K562 (cell line): ENCODE results near the gene HOXC5. TPM values are rescaled to one million over a fixed set of nuclear protein-coding genes. Genes with fewer than 3 reads are reported as not detected.

Experiments used
- CBX8 ChIP-seq: fragments of 200-600 bp; sonication (generic); IDR thresholded peaks from 2 replicates; pipeline ENCODE4 v1.6.1; 2012; ENCODE audit warnings: borderline replicate concordance, mixed run types, low read depth, mild to moderate bottlenecking, moderate library complexity, mixed read lengths, low read length, control low read depth, inconsistent platforms; ENCODE audit not compliant: poor library complexity, severe bottlenecking; ENCODE audit errors: extremely low read depth
- CEBPB ChIP-seq: fragments of 450-650 bp; IDR thresholded peaks from 2 replicates; pipeline ENCODE4 v1.6.1; 2016; ENCODE audit warnings: missing genetic modification characterization, missing compliant biosample characterization
- CREB1 ChIP-seq, 2 experiments: sonication (generic) in 1 of 2; formaldehyde crosslinking in 1 of 2; IDR thresholded peaks; 2 replicates each; pipeline versions ENCODE4 v1.6.1 to v1.8.0; 2012 to 2022; ENCODE audit warnings: inconsistent platforms in 1 of 2, mild to moderate bottlenecking in 1 of 2, missing genetic modification reagents in 1 of 2, moderate library complexity in 1 of 2
- ETV6 ChIP-seq, 3 experiments: fragments of 150-350 bp in 1 of 3; sonication (generic) in 1 of 3; formaldehyde crosslinking in 1 of 3; IDR thresholded peaks; 2 replicates each; pipeline versions ENCODE4 v1.6.1 to v1.8.0; 2014 to 2022; ENCODE audit warnings: borderline replicate concordance in 2 of 3, low read depth in 2 of 3, antibody characterized with exemption in 1 of 3, low read length in 1 of 3, mild to moderate bottlenecking in 1 of 3, missing genetic modification reagents in 1 of 3
- HMGN3 ChIP-seq: IDR thresholded peaks from 2 replicates; pipeline ENCODE4 v1.6.1; 2011; ENCODE audit warnings: borderline replicate concordance, low read depth, mild to moderate bottlenecking, mixed read lengths, low read length; ENCODE audit not compliant: insufficient read length; ENCODE audit errors: extremely low read depth
- HOXB6 ChIP-seq: fragments of 250-450 bp; sonication (Bioruptor Pico); IDR thresholded peaks from 2 replicates; pipeline ENCODE4 v1.5.1; 2022; ENCODE audit warnings: mild to moderate bottlenecking, borderline replicate concordance
- NONO ChIP-seq, 2 experiments: fragments of 200-400 bp in 1 of 2; fragments of 450-650 bp in 1 of 2; formaldehyde crosslinking in 1 of 2; IDR thresholded peaks; 2 replicates each; pipeline ENCODE4 v1.6.1; 2017; ENCODE audit warnings: low read depth in 2 of 2, mild to moderate bottlenecking in 2 of 2, moderate library complexity in 2 of 2, low read length in 1 of 2
- RBFOX2 ChIP-seq: fragments of 200-400 bp; formaldehyde crosslinking; IDR thresholded peaks from 2 replicates; pipeline ENCODE4 v1.6.1; 2017; ENCODE audit warnings: low read depth, mild to moderate bottlenecking, low read length, moderate library complexity
- SIRT6 ChIP-seq: IDR thresholded peaks from one replicate; pipeline ENCODE4 v1.6.1; 2012; ENCODE audit warnings: low read depth, mild to moderate bottlenecking, control low read depth, inconsistent platforms, low read length, moderate library complexity
- TAF7 ChIP-seq: fragments of 450-650 bp; IDR thresholded peaks from 2 replicates; pipeline ENCODE4 v1.6.1; 2016; ENCODE audit warnings: missing genetic modification characterization, missing compliant biosample characterization
- TAL1 ChIP-seq: fragments of 450-650 bp; IDR thresholded peaks from 2 replicates; pipeline ENCODE4 v1.6.1; 2016; ENCODE audit warnings: mild to moderate bottlenecking
- TCF7L2 ChIP-seq: fragments of 150-350 bp; IDR thresholded peaks from 2 replicates; pipeline ENCODE4 v1.6.1; 2016; ENCODE audit warnings: low read depth, mild to moderate bottlenecking, low read length, moderate library complexity
- TFAP4 ChIP-seq: sonication (generic); formaldehyde crosslinking; IDR thresholded peaks from 2 replicates; pipeline ENCODE4 v1.8.0; 2022; ENCODE audit warnings: missing genetic modification reagents, mild to moderate bottlenecking, moderate library complexity, borderline replicate concordance
- ZFP1 ChIP-seq: fragments of 450-650 bp; formaldehyde crosslinking; IDR thresholded peaks from 2 replicates; pipeline ENCODE4 v1.4.0; 2020; ENCODE audit warnings: mild to moderate bottlenecking, mixed read lengths
- ZNF263 ChIP-seq: sonication (generic); formaldehyde crosslinking; IDR thresholded peaks from 2 replicates; pipeline ENCODE4 v1.8.0; 2022; ENCODE audit warnings: mild to moderate bottlenecking, missing genetic modification reagents, borderline replicate concordance
- ZNF696 ChIP-seq: fragments of 250-450 bp; sonication (Bioruptor Pico); conservative IDR thresholded peaks from 2 replicates; pipeline ENCODE4 v1.4.0; 2020; ENCODE audit warnings: mild to moderate bottlenecking, moderate library complexity
- polyA plus RNA-seq, 8 experiments: library from polyadenylated mRNA; depleted of rRNA in 4 of 8; stranded (reverse) in 5 of 8; unstranded in 3 of 8; fragments of >200 nt; fragmentation: Nextera tagmentation in 2 of 8; fragmentation: Illumina TruSeq in 1 of 8; extraction: Ambion mirVana in 2 of 8; extraction: Trizol in 1 of 8; gene quantifications; 2 replicates each; pipeline versions ENCODE4 v1.2.1 to v1.2.3, GENCODE V29; 2011 to 2014; ENCODE audit warnings: inconsistent platforms in 1 of 8, missing spikeins in 1 of 8
- total RNA-seq, 7 experiments: library from RNA; depleted of rRNA in 6 of 7; stranded (reverse); fragments of >200 nt in 6 of 7; fragmentation: Illumina TruSeq in 2 of 7; extraction: Trizol in 2 of 7; gene quantifications; 2 replicates each; pipeline versions ENCODE4 v1.2.1 to v1.2.3, GENCODE V29; 2011 to 2021; ENCODE audit warnings: low replicate concordance in 1 of 7
- TF ChIP-seq, protein P1 (sequence below), 2 experiments: fragments of 450-650 bp; conservative IDR thresholded peaks; 2 replicates each; pipeline ENCODE4 v1.6.1; 2017; ENCODE audit warnings: mild to moderate bottlenecking in 2 of 2, moderate library complexity in 2 of 2
- TF ChIP-seq, protein P2 (sequence below): fragments of 450-650 bp; formaldehyde crosslinking; IDR thresholded peaks from 2 replicates; pipeline ENCODE4 v1.4.0; 2022; ENCODE audit warnings: missing genetic modification characterization

Gene HOXC5
- total and polyA plus RNA-seq, 9 of the 15 experiments (the other 6 are each of a cell fraction or from before 2014, with no cell fraction given) = 0.10 to 0.44 (median 0.18) TPM; not detected in 4

- TF ChIP-seq, protein P1, sequence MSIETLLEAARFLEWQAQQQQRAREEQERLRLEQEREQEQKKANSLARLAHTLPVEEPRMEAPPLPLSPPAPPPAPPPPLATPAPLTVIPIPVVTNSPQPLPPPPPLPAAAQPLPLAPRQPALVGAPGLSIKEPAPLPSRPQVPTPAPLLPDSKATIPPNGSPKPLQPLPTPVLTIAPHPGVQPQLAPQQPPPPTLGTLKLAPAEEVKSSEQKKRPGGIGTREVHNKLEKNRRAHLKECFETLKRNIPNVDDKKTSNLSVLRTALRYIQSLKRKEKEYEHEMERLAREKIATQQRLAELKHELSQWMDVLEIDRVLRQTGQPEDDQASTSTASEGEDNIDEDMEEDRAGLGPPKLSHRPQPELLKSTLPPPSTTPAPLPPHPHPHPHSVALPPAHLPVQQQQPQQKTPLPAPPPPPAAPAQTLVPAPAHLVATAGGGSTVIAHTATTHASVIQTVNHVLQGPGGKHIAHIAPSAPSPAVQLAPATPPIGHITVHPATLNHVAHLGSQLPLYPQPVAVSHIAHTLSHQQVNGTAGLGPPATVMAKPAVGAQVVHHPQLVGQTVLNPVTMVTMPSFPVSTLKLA (conservative IDR thresholded peaks at IDR 0.05) = peak in 1 of 2 experiments; percentile 58; a peak in 1 of 4 replicates
- TF ChIP-seq TAL1 = no peak
- TF ChIP-seq ZFP1 (CRISPR knock-in tag) = no peak
- TF ChIP-seq HOXB6 (CRISPR knock-in tag) = no peak
- peak; percentile 15; the same call in 1 of the 2 replicates for TF ChIP-seq ZNF263
- peak; percentile 88 for TF ChIP-seq RBFOX2
- TF ChIP-seq NONO (IDR thresholded peaks at IDR 0.05; ENCODE audit: low read depth in 2 of 2, low read length in 1 of 2) = no peak
- TF ChIP-seq ETV6 (IDR thresholded peaks at IDR 0.05; ENCODE audit: borderline replicate concordance in 1 of 2, low read depth in 2 of 2, low read length in 1 of 2) = peak in 1 of 2 experiments; percentile 65; a peak in 1 of 4 replicates
- TF ChIP-seq ETV6 (CRISPR knock-in tag; IDR thresholded peaks at IDR 0.05; ENCODE audit: borderline replicate concordance) = no peak
- TF ChIP-seq TCF7L2 = no peak
- TF ChIP-seq, protein P2, sequence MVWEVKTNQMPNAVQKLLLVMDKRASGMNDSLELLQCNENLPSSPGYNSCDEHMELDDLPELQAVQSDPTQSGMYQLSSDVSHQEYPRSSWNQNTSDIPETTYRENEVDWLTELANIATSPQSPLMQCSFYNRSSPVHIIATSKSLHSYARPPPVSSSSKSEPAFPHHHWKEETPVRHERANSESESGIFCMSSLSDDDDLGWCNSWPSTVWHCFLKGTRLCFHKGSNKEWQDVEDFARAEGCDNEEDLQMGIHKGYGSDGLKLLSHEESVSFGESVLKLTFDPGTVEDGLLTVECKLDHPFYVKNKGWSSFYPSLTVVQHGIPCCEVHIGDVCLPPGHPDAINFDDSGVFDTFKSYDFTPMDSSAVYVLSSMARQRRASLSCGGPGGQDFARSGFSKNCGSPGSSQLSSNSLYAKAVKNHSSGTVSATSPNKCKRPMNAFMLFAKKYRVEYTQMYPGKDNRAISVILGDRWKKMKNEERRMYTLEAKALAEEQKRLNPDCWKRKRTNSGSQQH (CRISPR knock-in tag) = no peak
- no peak for TF ChIP-seq HMGN3
- peak; percentile 68 for TF ChIP-seq TAF7 (tag)
- TF ChIP-seq CREB1 (IDR thresholded peaks at IDR 0.05) = 0 out of 2 replicates have a peak, but pooled peaks have one; percentile 18
- no peak for TF ChIP-seq CREB1 (CRISPR knock-in tag; IDR thresholded peaks at IDR 0.05)
- no peak for TF ChIP-seq SIRT6
- peak; percentile 52; the same call in 1 of the 2 replicates for TF ChIP-seq TFAP4 (CRISPR knock-in tag)
- TF ChIP-seq CEBPB = peak; percentile 62
- TF ChIP-seq ZNF696 = no peak
- TF ChIP-seq CBX8 = no peak
These were observed 37.2 kb upstream of the HOXC5 start (continued) for GRCh38 chr12:53995378-53996239.
